ENCODE measurements around the gene SMIM44.

The SMIM44 gene

DNA sequence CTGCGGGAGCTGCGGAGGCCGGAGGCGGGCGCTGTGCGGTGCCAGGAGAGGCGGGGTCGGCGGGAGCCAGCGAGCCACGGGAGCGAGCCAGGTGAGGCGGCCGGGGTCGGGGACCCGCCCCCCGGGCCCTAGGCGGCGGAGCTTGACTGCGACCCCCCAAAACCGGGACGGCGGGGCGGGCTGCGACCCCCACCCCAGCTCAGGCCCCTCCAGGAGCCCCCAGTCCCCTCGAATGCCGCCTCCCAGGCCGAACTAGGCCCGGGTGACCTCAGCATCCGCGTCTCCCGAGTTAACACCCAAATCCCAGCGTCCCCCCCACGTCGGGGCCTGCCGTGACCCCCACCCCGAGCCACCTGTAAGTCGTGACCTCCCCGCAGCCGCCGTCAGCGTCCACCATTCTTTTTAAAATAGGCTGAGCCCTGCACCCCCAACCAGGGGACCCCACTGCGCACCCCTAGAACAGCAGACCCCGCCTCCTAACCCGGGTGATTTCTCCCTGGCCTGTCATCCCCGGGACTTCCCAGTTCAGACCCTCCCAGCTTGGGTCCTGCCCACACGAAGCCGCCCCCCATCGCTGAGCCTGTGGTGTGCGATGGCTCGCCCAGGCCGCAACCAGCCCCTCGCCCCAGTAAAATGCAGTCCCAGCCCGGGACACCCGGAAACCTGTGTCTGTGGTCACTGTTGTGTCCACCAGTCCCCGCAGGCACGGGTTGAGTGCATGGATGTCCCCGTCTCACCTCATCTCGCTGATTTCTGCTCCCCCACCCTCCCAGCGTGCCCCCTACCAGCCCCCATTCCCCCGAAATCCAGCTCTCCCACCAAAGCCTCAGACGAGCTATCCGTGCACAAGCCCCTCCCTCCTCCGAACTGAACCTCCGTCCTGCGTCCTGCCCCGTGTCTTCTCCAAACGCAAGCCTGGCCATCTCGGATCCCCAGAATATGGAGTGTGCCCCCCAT, 23.4 kb upstream of the SMIM44 start:
- DNase-seq (ENCODE audit: low spot score) = no peak
- peak overlapping the region; percentile 91 for H3K27ac ChIP-seq
- ChIA-PET CTCF (interaction anchor here (0.6 to 0.7 kb wide), 2 partner anchors 321 to 896 kb away, joined by 3 read pairs; partner anchors contain the start of gene NCLN), POLR2A (ENCODE audit: low non-redundant PET) (no interaction called here)
- TF ChIP-seq, protein P1, sequence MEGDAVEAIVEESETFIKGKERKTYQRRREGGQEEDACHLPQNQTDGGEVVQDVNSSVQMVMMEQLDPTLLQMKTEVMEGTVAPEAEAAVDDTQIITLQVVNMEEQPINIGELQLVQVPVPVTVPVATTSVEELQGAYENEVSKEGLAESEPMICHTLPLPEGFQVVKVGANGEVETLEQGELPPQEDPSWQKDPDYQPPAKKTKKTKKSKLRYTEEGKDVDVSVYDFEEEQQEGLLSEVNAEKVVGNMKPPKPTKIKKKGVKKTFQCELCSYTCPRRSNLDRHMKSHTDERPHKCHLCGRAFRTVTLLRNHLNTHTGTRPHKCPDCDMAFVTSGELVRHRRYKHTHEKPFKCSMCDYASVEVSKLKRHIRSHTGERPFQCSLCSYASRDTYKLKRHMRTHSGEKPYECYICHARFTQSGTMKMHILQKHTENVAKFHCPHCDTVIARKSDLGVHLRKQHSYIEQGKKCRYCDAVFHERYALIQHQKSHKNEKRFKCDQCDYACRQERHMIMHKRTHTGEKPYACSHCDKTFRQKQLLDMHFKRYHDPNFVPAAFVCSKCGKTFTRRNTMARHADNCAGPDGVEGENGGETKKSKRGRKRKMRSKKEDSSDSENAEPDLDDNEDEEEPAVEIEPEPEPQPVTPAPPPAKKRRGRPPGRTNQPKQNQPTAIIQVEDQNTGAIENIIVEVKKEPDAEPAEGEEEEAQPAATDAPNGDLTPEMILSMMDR (conservative IDR thresholded peaks at IDR 0.05; ENCODE audit: low read depth) = no peak

DNA sequence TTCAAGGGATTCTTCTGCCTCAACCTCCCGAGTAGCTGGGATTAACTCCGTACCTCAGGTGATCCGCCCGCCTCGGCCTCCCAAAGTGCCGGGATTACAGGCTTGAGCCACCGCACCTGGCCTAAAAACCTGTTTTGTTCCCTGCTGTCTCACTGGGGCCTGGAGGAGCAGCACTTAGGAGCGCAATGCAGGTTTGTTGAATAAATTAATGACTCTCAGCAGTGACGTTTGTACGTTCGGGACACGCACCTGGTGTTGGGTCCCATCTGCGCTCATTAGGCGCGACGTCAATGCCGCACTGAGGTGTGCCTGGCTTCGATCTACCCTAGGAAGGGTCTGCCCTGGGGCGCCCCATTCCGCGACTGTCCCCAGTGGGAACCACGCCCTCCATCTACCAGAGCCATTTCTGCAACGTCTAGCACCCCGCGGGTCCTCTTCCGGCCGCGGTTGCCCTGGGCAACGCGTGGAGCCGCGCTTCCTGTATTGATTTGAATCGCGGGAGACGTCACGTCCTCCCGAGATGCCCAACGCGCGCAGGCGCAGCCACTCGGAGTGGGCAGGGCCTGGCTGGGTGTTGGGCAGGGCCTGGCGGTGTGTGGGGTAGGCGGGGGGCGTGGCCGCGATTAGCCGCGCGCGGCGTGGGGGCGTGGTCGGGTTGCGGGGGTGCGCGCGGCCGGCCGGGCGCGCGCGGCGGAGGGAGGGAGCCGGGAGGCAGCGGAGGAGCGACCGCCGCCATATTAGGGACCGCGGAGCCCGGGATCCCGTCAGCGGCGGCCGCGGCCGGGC, 22.6 kb upstream of the SMIM44 start, which contains the start of gene FZR1:
TSS of gene FZR1 (plus strand) at position 714 of the 786 bp plus-strand sequence. CDS start 16,679 bp downstream, outside the sequence.
- peak within 1 kb of the TSS; percentile 91 for H3K27ac ChIP-seq
- POLR2A ChIA-PET (ENCODE audit: low non-redundant PET) = no interaction called here
- CTCF ChIA-PET = interaction anchor here (0.6 to 0.7 kb wide), 2 partner anchors 320 to 895 kb away, joined by 3 read pairs; partner anchors contain the start of gene NCLN
- DNase-seq (ENCODE audit: low spot score) = peak; percentile 95
- TF ChIP-seq, protein P1 (conservative IDR thresholded peaks at IDR 0.05; ENCODE audit: low read depth) = no peak

DNA sequence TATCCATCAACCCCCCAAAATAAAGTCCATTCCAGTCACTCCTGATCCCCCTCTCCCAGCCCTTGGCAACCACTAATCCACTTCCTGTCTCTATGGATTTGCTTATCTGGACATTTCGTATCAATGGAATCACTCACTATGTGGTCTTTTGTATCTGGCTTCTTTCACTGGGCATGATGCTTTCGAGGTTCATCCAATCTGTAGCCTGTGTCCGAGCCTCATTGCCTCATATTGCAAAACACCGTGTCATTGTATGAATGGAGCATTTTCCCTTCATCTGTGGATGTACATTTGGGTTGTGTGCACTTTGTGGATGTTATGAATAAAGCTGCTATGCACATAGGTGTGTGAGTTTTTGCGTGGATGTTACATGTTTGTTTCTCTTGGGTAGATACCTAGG, 21.5 kb upstream of the SMIM44 start:
- peak overlapping the region; percentile 91 for H3K27ac ChIP-seq
- CTCF ChIA-PET = no interaction called here
- POLR2A ChIA-PET (ENCODE audit: low non-redundant PET) = no interaction called here
- TF ChIP-seq, protein P1 (conservative IDR thresholded peaks at IDR 0.05; ENCODE audit: low read depth) = no peak
- no peak for DNase-seq (ENCODE audit: low spot score)

DNA sequence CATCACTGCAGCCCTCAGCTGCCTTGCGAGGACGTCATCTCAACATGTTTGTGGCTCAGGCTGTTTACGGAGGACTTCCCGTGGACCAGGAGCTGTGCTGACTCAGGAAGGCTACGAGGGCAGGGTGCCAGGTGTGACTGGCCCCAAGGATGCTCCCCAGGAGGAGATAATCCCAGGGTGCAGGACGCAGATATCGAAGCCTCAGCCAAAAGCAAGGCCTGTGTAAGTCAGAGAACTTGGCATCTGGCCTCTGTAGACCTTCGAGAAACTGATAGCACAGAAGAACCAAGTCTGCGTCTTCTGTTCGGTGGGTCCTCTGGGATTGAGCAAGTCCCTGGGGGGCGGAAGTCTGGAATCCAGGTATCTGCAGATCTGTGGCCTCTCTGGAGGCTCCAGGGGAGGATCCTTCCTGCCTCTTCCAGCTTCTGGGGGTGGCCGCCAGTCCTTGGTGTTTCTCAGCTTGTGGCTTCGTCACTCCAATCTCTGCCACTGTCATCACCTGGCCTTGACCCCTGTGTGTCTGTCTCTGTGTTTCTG, 19.9 kb upstream of the SMIM44 start:
- peak overlapping the region; percentile 31 for H3K27ac ChIP-seq
- CTCF ChIA-PET = interaction anchor here (0.6 to 0.7 kb wide), 4 partner anchors 31 to 697 kb away, joined by 3 to 4 read pairs (median 4); no protein-coding TSS in a partner anchor
- POLR2A ChIA-PET (ENCODE audit: low non-redundant PET) = no interaction called here
- TF ChIP-seq, protein P1 (conservative IDR thresholded peaks at IDR 0.05; ENCODE audit: low read depth) = no peak
- no peak for DNase-seq (ENCODE audit: low spot score)

DNA sequence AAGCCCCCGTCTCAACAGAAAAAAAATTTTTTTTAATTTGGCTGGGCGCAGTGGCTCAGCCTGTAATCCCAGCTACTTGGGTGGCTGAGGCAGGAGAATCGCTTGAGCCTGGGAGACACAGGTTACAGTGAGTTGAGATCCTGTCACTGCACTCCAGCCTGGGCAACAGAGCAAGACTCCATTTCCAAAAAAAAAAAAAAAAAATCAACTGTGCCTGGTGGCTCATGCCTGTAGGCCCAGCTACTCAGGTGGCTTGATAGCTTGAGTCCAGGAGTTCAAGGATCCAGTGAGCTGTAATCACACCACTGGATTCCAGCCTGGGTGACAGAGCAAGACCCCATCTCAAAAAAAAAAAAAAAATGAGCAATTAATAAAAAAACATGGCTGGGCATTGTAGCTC, 18.5 kb upstream of the SMIM44 start:
- no peak for DNase-seq (ENCODE audit: low spot score)
- ChIA-PET CTCF (no interaction called here), POLR2A (ENCODE audit: low non-redundant PET) (no interaction called here)
- H3K27ac ChIP-seq = peak overlapping the region; percentile 88
- TF ChIP-seq, protein P1 (conservative IDR thresholded peaks at IDR 0.05; ENCODE audit: low read depth) = no peak

Measured in RWPE1 (cell line).